Mesendoderm (in vitro differentiated cells): Measurements from ENCODE around the gene BATF3.

ENCODE experiments used
- DNase-seq: peaks from one replicate; pipeline ENCODE4 v3.0.0; 2013
- H2AK5ac ChIP-seq: 2 replicates; pipeline ENCODE4 v1.6.1; 2013; ENCODE audit warnings: low read length, inconsistent platforms
- H2BK120ac ChIP-seq: 2 replicates; pipeline ENCODE4 v1.6.1; 2013; ENCODE audit warnings: low read depth, mild to moderate bottlenecking, low read length, moderate library complexity, mixed read lengths
- H2BK15ac ChIP-seq: replicated peaks from 2 replicates; pipeline ENCODE4 v1.6.1; 2013; ENCODE audit warnings: low read depth, mild to moderate bottlenecking, moderate library complexity
- H2BK5ac ChIP-seq: 2 replicates; pipeline ENCODE4 v1.6.1; 2013; ENCODE audit warnings: low read length, inconsistent platforms
- H3K18ac ChIP-seq: 2 replicates; pipeline ENCODE4 v1.6.1; 2013; ENCODE audit warnings: mild to moderate bottlenecking, low read length, mixed read lengths
- H3K23ac ChIP-seq: one replicate; pipeline ENCODE4 v1.6.1; 2013; ENCODE audit warnings: low read length
- H3K27ac ChIP-seq: 2 replicates; pipeline ENCODE4 v1.5.1; 2013; ENCODE audit warnings: low read depth, mild to moderate bottlenecking, inconsistent platforms, low read length, moderate library complexity
- H3K27me3 ChIP-seq: 2 replicates; pipeline ENCODE4 v1.6.1; 2013; ENCODE audit warnings: low read length, control low read depth, mild to moderate bottlenecking, inconsistent platforms; ENCODE audit not compliant: insufficient read depth, poor library complexity
- H3K36me3 ChIP-seq: 2 replicates; pipeline ENCODE4 v1.6.1; 2013; ENCODE audit warnings: low read length, inconsistent platforms; ENCODE audit not compliant: control insufficient read depth, insufficient read depth
- H3K4ac ChIP-seq: one replicate; pipeline ENCODE4 v1.6.1; 2013; ENCODE audit warnings: low read depth, mild to moderate bottlenecking, low read length, moderate library complexity
- H3K4me1 ChIP-seq: 2 replicates; pipeline ENCODE4 v1.6.1; 2013; ENCODE audit warnings: low read depth, low read length, inconsistent platforms; ENCODE audit not compliant: control insufficient read depth
- H3K4me2 ChIP-seq: 2 replicates; pipeline ENCODE4 v1.6.1; 2013; ENCODE audit warnings: low read length
- H3K4me3 ChIP-seq: 2 replicates; pipeline ENCODE4 v1.5.1; 2013; ENCODE audit warnings: mild to moderate bottlenecking, low read length
- H3K56ac ChIP-seq: one replicate; pipeline ENCODE4 v1.6.1; 2013; ENCODE audit warnings: low read length
- H3K79me1 ChIP-seq: 2 replicates; pipeline ENCODE4 v1.6.1; 2013; ENCODE audit warnings: low read length, inconsistent platforms
- H3K79me2 ChIP-seq: 2 replicates; pipeline ENCODE4 v1.6.1; 2013; ENCODE audit warnings: mild to moderate bottlenecking, low read length; ENCODE audit not compliant: control insufficient read depth, insufficient read depth
- H3K9ac ChIP-seq: 2 replicates; pipeline ENCODE4 v1.6.1; 2013; ENCODE audit warnings: low read length, inconsistent platforms
- H4K5ac ChIP-seq: one replicate; pipeline ENCODE4 v1.6.1; 2013; ENCODE audit warnings: low read length
- H4K8ac ChIP-seq: one replicate; pipeline ENCODE4 v1.6.1; 2013; ENCODE audit warnings: low read depth, mild to moderate bottlenecking, control low read depth, low read length, moderate library complexity
- WGBS: extraction: QIAGEN DNeasy Blood & Tissue Kit; methylation state at CpG from one replicate; pipeline ENCODE4 v1.1.7; 2013; ENCODE audit warnings: low lambda C conversion rate, missing lambda C conversion rate; ENCODE audit not compliant: insufficient coverage; ENCODE audit errors: extremely low coverage; 5-methylcytosine and 5-hydroxymethylcytosine counted together

The BATF3 gene

GRCh38 chr1:212698467-212699103, 1.1 kb downstream of the BATF3 start:
- WGBS: no CpG with 5 or more reads among the region's 12 CpGs
- peak; percentile 73 for DNase-seq
- H3K27me3 ChIP-seq: peaks cover 12% of the 10 kb centered on the region

GRCh38 chr1:212696721-212697331, 2.8 kb downstream of the BATF3 start:
- peaks cover 2% of the 10 kb centered on the region for H3K4me1 ChIP-seq
- H3K36me3 ChIP-seq: no peaks in the 10 kb centered on the region
- no peak overlapping the region for H2BK5ac ChIP-seq
- no peak overlapping the region for H3K27ac ChIP-seq
- H3K23ac ChIP-seq: no peak overlapping the region
- no peaks in the 10 kb centered on the region for H3K79me1 ChIP-seq
- no peak overlapping the region for H4K8ac ChIP-seq
- H3K4me3 ChIP-seq: no peak overlapping the region
- H2BK120ac ChIP-seq: no peak overlapping the region
- no peak overlapping the region for H3K18ac ChIP-seq
- WGBS: no CpG with 5 or more reads among the region's 13 CpGs
- no peak overlapping the region for H3K56ac ChIP-seq
- no peak overlapping the region for H2BK15ac ChIP-seq
- H4K5ac ChIP-seq: no peak overlapping the region
- H2AK5ac ChIP-seq: no peak overlapping the region
- H3K9ac ChIP-seq: no peak overlapping the region
- H3K27me3 ChIP-seq: peaks cover 12% of the 10 kb centered on the region
- no peak for DNase-seq
- no peak overlapping the region for H3K4ac ChIP-seq
- H3K4me2 ChIP-seq: no peak overlapping the region
- H3K79me2 ChIP-seq: no peaks in the 10 kb centered on the region

More at GRCh38 chr1:212698467-212699103, 1.1 kb downstream of the BATF3 start:
- Histone ChIP-seq H4K5ac (no peak overlapping the region), H4K8ac (no peak overlapping the region), H2BK5ac (no peak overlapping the region), H3K27ac (no peak overlapping the region), H2AK5ac (no peak overlapping the region), H3K4me2 (peak overlapping the region; percentile 13), H2BK120ac (no peak overlapping the region), H2BK15ac (no peak overlapping the region), H3K79me2 (no peaks in the 10 kb centered on the region), H3K4ac (no peak overlapping the region), H3K4me3 (no peak overlapping the region), H3K9ac (no peak overlapping the region), H3K36me3 (no peaks in the 10 kb centered on the region), H3K4me1 (peaks cover 2% of the 10 kb centered on the region), H3K18ac (no peak overlapping the region), H3K23ac (no peak overlapping the region), H3K79me1 (no peaks in the 10 kb centered on the region), H3K56ac (no peak overlapping the region)

GRCh38 chr1:212692774-212693644, 6.6 kb downstream of the BATF3 start:
- Histone ChIP-seq H3K56ac (no peak overlapping the region), H3K36me3 (no peaks in the 10 kb centered on the region), H4K5ac (no peak overlapping the region), H3K79me1 (no peaks in the 10 kb centered on the region), H3K79me2 (no peaks in the 10 kb centered on the region), H3K4me2 (no peak overlapping the region), H3K27ac (no peak overlapping the region), H3K4ac (no peak overlapping the region), H2AK5ac (no peak overlapping the region), H2BK15ac (no peak overlapping the region), H3K4me3 (no peak overlapping the region), H2BK5ac (no peak overlapping the region), H3K27me3 (no peaks in the 10 kb centered on the region), H2BK120ac (no peak overlapping the region), H3K23ac (no peak overlapping the region), H3K18ac (no peak overlapping the region), H3K4me1 (no peaks in the 10 kb centered on the region), H4K8ac (no peak overlapping the region), H3K9ac (no peak overlapping the region)
- peak; percentile 65 for DNase-seq
- WGBS: no CpG with 5 or more reads among the region's 9 CpGs

- Histone ChIP-seq H2BK5ac (no peak overlapping the region), H3K79me2 (no peaks in the 10 kb centered on the region), H3K27ac (no peak overlapping the region), H3K9ac (no peak overlapping the region), H3K18ac (no peak overlapping the region), H4K8ac (no peak overlapping the region), H3K27me3 (no peaks in the 10 kb centered on the region), H2BK120ac (no peak overlapping the region), H3K79me1 (no peaks in the 10 kb centered on the region), H2BK15ac (no peak overlapping the region), H3K4ac (no peak overlapping the region), H3K56ac (no peak overlapping the region), H3K4me1 (no peaks in the 10 kb centered on the region), H3K36me3 (no peaks in the 10 kb centered on the region), H2AK5ac (no peak overlapping the region), H4K5ac (no peak overlapping the region), H3K23ac (no peak overlapping the region), H3K4me3 (no peak overlapping the region), H3K4me2 (no peak overlapping the region)
- no peak for DNase-seq
- no CpG with 5 or more reads among the region's 9 CpGs for WGBS
Observed at GRCh38 chr1:212691561-212692071, 8.0 kb downstream of the BATF3 start.

GRCh38 chr1:212690816-212691403, 8.7 kb downstream of the BATF3 start:
- WGBS: no CpG with 5 or more reads among the region's 4 CpGs
- H3K23ac ChIP-seq: no peak overlapping the region
- no peak overlapping the region for H2AK5ac ChIP-seq
- H2BK15ac ChIP-seq: no peak overlapping the region
- H3K36me3 ChIP-seq: no peaks in the 10 kb centered on the region
- H3K4me1 ChIP-seq: no peaks in the 10 kb centered on the region
- H4K8ac ChIP-seq: no peak overlapping the region
- H3K4me2 ChIP-seq: no peak overlapping the region
- H3K79me1 ChIP-seq: no peaks in the 10 kb centered on the region
- no peak overlapping the region for H3K18ac ChIP-seq
- H3K4me3 ChIP-seq: no peak overlapping the region
- no peak overlapping the region for H4K5ac ChIP-seq
- no peaks in the 10 kb centered on the region for H3K79me2 ChIP-seq
- no peak overlapping the region for H3K9ac ChIP-seq
- no peak overlapping the region for H3K4ac ChIP-seq
- H2BK5ac ChIP-seq: no peak overlapping the region
- no peak overlapping the region for H3K56ac ChIP-seq
- no peak overlapping the region for H3K27ac ChIP-seq
- H3K27me3 ChIP-seq: no peaks in the 10 kb centered on the region
- DNase-seq: no peak
- H2BK120ac ChIP-seq: no peak overlapping the region
